SK-N-SH (cell line): ENCODE measurements around the gene TUFT1. TPM values are rescaled to one million over a fixed set of nuclear protein-coding genes. Genes with fewer than 3 reads are reported as not detected.

Experiments
- CTCF ChIA-PET: fragments of 300-600, 350-600 bp; formaldehyde crosslinking; extraction: SDS; loops from one replicate; lab custom pipeline; 2021; lab: Yijun Ruan, JAX
- POLR2A ChIA-PET: fragments of 350-600 bp; sonication (Branson Sonifier 250); formaldehyde crosslinking; extraction: SDS; loops from one replicate; lab custom pipeline; 2020; ENCODE audit warnings: antibody characterized with exemption, inconsistent platforms; lab: Yijun Ruan, JAX
- DNase-seq: peaks from one replicate; pipeline ENCODE4 v3.0.0; 2012
- H2AFZ ChIP-seq: fragments of 200-600 bp; sonication (generic); 2 replicates; pipeline ENCODE4 v1.8.1; 2016; ENCODE audit warnings: antibody characterized with exemption, mild to moderate bottlenecking, low read depth
- H3F3A ChIP-seq: fragments of 200-600 bp; sonication (generic); replicated peaks from 2 replicates; pipeline ENCODE3; 2016; ENCODE audit warnings: antibody characterized with exemption, mild to moderate bottlenecking; ENCODE audit not compliant: insufficient read depth
- H3K27ac ChIP-seq, 2 experiments: fragments of 200-500 bp in 1 of 2; fragments of 200-600 bp in 1 of 2; sonication (Bioruptor generic) in 1 of 2; sonication (generic), shearing (Covaris generic) in 1 of 2; 2 replicates each; pipeline versions ENCODE4 v1.5.1 to v1.6.1; 2014 to 2016; ENCODE audit warnings: low read depth in 2 of 2, inconsistent platforms in 1 of 2, low read length in 1 of 2, mild to moderate bottlenecking in 1 of 2, mixed read lengths in 1 of 2
- H3K27me3 ChIP-seq: fragments of 200-600 bp; sonication (generic), shearing (Covaris generic); 2 replicates; pipeline ENCODE4 v1.6.1; 2016; ENCODE audit warnings: mixed run types; ENCODE audit not compliant: insufficient read depth
- H3K36me3 ChIP-seq, 2 experiments: fragments of 200-500 bp in 1 of 2; fragments of 200-600 bp in 1 of 2; sonication (Bioruptor generic) in 1 of 2; sonication (generic) in 1 of 2; replicated peaks in 1 of 2; 2 replicates each; pipeline versions ENCODE3 to v1.5.1; 2014 to 2016; ENCODE audit warnings: low read length in 1 of 2, mild to moderate bottlenecking in 1 of 2; ENCODE audit not compliant: insufficient read depth in 2 of 2, control insufficient read depth in 1 of 2
- H3K4me1 ChIP-seq, 2 experiments: fragments of 200-500 bp in 1 of 2; fragments of 200-600 bp in 1 of 2; sonication (Bioruptor generic) in 1 of 2; sonication (generic), shearing (Covaris generic) in 1 of 2; 2 replicates each; pipeline versions ENCODE4 v1.5.1 to v1.6.1; 2014 to 2016; ENCODE audit warnings: low read depth in 1 of 2, low read length in 1 of 2, mixed run types in 1 of 2; ENCODE audit not compliant: insufficient read depth in 2 of 2, control insufficient read depth in 1 of 2
- H3K4me2 ChIP-seq: fragments of 200-600 bp; sonication (generic), shearing (Covaris generic); 2 replicates; pipeline ENCODE4 v1.6.1; 2017; ENCODE audit warnings: mixed run types
- H3K4me3 ChIP-seq, 2 experiments: fragments of 200-500 bp in 1 of 2; fragments of 200-600 bp in 1 of 2; sonication (Bioruptor generic) in 1 of 2; sonication (generic), shearing (Covaris generic) in 1 of 2; 2 replicates each; pipeline versions ENCODE4 v1.5.1 to v1.8.1; 2014 to 2016; ENCODE audit warnings: low read depth in 2 of 2, inconsistent platforms in 1 of 2, low read length in 1 of 2, mild to moderate bottlenecking in 1 of 2, mixed read lengths in 1 of 2, moderate library complexity in 1 of 2
- H3K79me2 ChIP-seq: fragments of 200-600 bp; sonication (generic); 2 replicates; pipeline ENCODE4 v1.8.1; 2017; ENCODE audit warnings: mild to moderate bottlenecking; ENCODE audit not compliant: insufficient read depth
- H3K9ac ChIP-seq: fragments of 200-600 bp; sonication (generic); 2 replicates; pipeline ENCODE4 v1.6.1; 2017; ENCODE audit warnings: mixed run types
- H3K9me2 ChIP-seq: fragments of 200-600 bp; sonication (generic); 2 replicates; pipeline ENCODE4 v1.6.1; 2017; ENCODE audit warnings: mixed run types
- H3K9me3 ChIP-seq: fragments of 200-600 bp; sonication (generic); 2 replicates; pipeline ENCODE4 v1.6.1; 2017; ENCODE audit warnings: mixed run types, mild to moderate bottlenecking, moderate library complexity
- H4K20me1 ChIP-seq: fragments of 200-600 bp; sonication (generic); 2 replicates; pipeline ENCODE4 v1.6.1; 2017; ENCODE audit warnings: mild to moderate bottlenecking, mixed run types; ENCODE audit not compliant: insufficient read depth
- ELF1 ChIP-seq: IDR thresholded peaks from 2 replicates; pipeline ENCODE4 v1.4.0; 2012
- EZH2phosphoT487 ChIP-seq: fragments of 200-600 bp; sonication (generic); IDR thresholded peaks from 2 replicates; pipeline ENCODE4 v1.6.1; 2017; ENCODE audit warnings: low read depth, mixed run types, mild to moderate bottlenecking, antibody characterized with exemption, moderate library complexity, borderline replicate concordance
- FOSL2 ChIP-seq: IDR thresholded peaks from 2 replicates; pipeline ENCODE4 v1.4.0; 2012; ENCODE audit warnings: low read depth, mild to moderate bottlenecking, moderate library complexity, borderline replicate concordance
- GABPA ChIP-seq: IDR thresholded peaks from 2 replicates; pipeline ENCODE4 v1.4.0; 2012; ENCODE audit warnings: low read depth, mild to moderate bottlenecking
- GATA2 ChIP-seq: sonication (generic); formaldehyde crosslinking; IDR thresholded peaks from 2 replicates; pipeline ENCODE4 v1.5.0; 2020; ENCODE audit warnings: mild to moderate bottlenecking, missing genetic modification reagents
- RCOR1 ChIP-seq: fragments of 150-350 bp; IDR thresholded peaks from 2 replicates; pipeline ENCODE4 v1.6.1; 2017; ENCODE audit warnings: antibody characterized with exemption, low read length
- SMC3 ChIP-seq: IDR thresholded peaks from 2 replicates; pipeline ENCODE4 v1.6.1; 2012; ENCODE audit warnings: low read depth, low read length, improper control_type of control experiment
- TCF12 ChIP-seq: IDR thresholded peaks from 2 replicates; pipeline ENCODE4 v1.4.0; 2012
- TEAD4 ChIP-seq: IDR thresholded peaks from 2 replicates; pipeline ENCODE4 v1.4.0; 2012; ENCODE audit warnings: mild to moderate bottlenecking, borderline replicate concordance; ENCODE audit not compliant: insufficient read depth
- YY1 ChIP-seq: IDR thresholded peaks from 2 replicates; pipeline ENCODE4 v1.4.0; 2012; ENCODE audit warnings: low read depth, mild to moderate bottlenecking
- WGBS: methylation state at CpG from one replicate; pipeline ENCODE4 v1.1.6; 2017; ENCODE audit warnings: low lambda C conversion rate; 5-methylcytosine and 5-hydroxymethylcytosine counted together
- polyA plus RNA-seq, 3 experiments: library from polyadenylated mRNA; depleted of rRNA; stranded (reverse); fragments of >200 nt; gene quantifications; 2 replicates each; pipeline ENCODE4 v1.2.3, GENCODE V29; 2012
- TF ChIP-seq, protein P1 (sequence below): IDR thresholded peaks from 2 replicates; pipeline ENCODE4 v1.4.0; 2012; ENCODE audit warnings: low read depth, borderline replicate concordance
- TF ChIP-seq, protein P2 (sequence below): IDR thresholded peaks from 2 replicates; pipeline ENCODE4; 2012
- TF ChIP-seq, protein P3 (sequence below): IDR thresholded peaks from 2 replicates; pipeline ENCODE4 v1.6.1; 2012; ENCODE audit warnings: mild to moderate bottlenecking, low read depth, low read length, moderate library complexity
- TF ChIP-seq, protein P4 (sequence below): fragments of 150-350 bp; IDR thresholded peaks from 2 replicates; pipeline ENCODE4 v1.6.1; 2017; ENCODE audit warnings: antibody characterized with exemption, low read length, low read depth, borderline replicate concordance

The TUFT1 gene
- polyA plus RNA-seq, 1 of the 3 experiments (the other 2 are of a cell fraction), result 20.6 TPM

DNA sequence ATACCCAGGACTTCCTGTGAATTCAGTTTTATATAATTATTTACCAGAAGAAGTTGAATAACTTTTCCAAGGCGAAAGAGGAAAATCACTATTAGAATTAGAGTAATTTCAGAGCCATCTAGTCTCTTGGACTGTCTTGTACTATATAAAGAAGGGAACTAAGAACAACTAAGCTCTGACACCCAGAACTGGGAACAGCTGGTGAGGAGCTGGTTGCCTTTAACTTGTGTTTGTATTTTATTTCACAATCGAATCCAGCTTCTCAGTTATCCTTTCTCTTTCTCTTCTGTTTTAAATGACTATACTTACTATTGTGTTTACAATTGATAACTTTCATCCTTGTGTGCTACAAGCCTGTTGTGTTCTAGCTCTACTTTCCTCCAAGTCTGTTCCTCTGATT lies 80.2 kb downstream of the TUFT1 start:
- 70% methylated on average over 2 of the region's 2 CpGs for WGBS
- H3K27ac ChIP-seq, result peak overlapping the region; percentile 0 to 22; a peak in 1 of 4 replicates
- H3K4me1 ChIP-seq, result peaks cover 13 to 23% of the 10 kb centered on the region in 2 experiments
- peaks cover 36% of the 10 kb centered on the region for H4K20me1 ChIP-seq
- H3K9me3 ChIP-seq, result no peaks in the 10 kb centered on the region
- H3K27me3 ChIP-seq, result no peaks in the 10 kb centered on the region
- CTCF ChIA-PET, result interaction anchor here (0.7 to 1.7 kb wide), 6 partner anchors 18 to 280 kb away, joined by 3 to 5 read pairs (median 3); no protein-coding TSS in a partner anchor
- H3K9me2 ChIP-seq, result no peaks in the 10 kb centered on the region
- H3K36me3 ChIP-seq, result peaks cover 5 to 10% of the 10 kb centered on the region in 2 experiments
- POLR2A ChIA-PET, result interaction anchor here (0.8 kb wide), 1 partner anchor 339 kb away, joined by 4 read pairs; no protein-coding TSS in a partner anchor
- H3F3A ChIP-seq, result peaks cover 16% of the 10 kb centered on the region
- DNase-seq, result no peak
- no peak overlapping the region for H3K4me2 ChIP-seq
- no peak overlapping the region for H3K9ac ChIP-seq
- H2AFZ ChIP-seq, result no peak overlapping the region
- H3K79me2 ChIP-seq, result peaks cover 97% of the 10 kb centered on the region
- TF ChIP-seq TCF12 (no peak), FOSL2 (no peak), TEAD4 (no peak), ELF1 (no peak), RCOR1 (no peak), EZH2phosphoT487 (no peak), SMC3 (no peak), GABPA (no peak), YY1 (no peak), GATA2 (CRISPR knock-in tag) (no peak)
- TF ChIP-seq, protein P1, sequence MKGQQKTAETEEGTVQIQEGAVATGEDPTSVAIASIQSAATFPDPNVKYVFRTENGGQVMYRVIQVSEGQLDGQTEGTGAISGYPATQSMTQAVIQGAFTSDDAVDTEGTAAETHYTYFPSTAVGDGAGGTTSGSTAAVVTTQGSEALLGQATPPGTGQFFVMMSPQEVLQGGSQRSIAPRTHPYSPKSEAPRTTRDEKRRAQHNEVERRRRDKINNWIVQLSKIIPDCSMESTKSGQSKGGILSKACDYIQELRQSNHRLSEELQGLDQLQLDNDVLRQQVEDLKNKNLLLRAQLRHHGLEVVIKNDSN, result no peak
- TF ChIP-seq, protein P2, sequence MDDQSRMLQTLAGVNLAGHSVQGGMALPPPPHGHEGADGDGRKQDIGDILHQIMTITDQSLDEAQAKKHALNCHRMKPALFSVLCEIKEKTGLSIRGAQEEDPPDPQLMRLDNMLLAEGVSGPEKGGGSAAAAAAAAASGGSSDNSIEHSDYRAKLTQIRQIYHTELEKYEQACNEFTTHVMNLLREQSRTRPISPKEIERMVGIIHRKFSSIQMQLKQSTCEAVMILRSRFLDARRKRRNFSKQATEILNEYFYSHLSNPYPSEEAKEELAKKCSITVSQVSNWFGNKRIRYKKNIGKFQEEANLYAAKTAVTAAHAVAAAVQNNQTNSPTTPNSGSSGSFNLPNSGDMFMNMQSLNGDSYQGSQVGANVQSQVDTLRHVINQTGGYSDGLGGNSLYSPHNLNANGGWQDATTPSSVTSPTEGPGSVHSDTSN, result no peak
- TF ChIP-seq, protein P3, sequence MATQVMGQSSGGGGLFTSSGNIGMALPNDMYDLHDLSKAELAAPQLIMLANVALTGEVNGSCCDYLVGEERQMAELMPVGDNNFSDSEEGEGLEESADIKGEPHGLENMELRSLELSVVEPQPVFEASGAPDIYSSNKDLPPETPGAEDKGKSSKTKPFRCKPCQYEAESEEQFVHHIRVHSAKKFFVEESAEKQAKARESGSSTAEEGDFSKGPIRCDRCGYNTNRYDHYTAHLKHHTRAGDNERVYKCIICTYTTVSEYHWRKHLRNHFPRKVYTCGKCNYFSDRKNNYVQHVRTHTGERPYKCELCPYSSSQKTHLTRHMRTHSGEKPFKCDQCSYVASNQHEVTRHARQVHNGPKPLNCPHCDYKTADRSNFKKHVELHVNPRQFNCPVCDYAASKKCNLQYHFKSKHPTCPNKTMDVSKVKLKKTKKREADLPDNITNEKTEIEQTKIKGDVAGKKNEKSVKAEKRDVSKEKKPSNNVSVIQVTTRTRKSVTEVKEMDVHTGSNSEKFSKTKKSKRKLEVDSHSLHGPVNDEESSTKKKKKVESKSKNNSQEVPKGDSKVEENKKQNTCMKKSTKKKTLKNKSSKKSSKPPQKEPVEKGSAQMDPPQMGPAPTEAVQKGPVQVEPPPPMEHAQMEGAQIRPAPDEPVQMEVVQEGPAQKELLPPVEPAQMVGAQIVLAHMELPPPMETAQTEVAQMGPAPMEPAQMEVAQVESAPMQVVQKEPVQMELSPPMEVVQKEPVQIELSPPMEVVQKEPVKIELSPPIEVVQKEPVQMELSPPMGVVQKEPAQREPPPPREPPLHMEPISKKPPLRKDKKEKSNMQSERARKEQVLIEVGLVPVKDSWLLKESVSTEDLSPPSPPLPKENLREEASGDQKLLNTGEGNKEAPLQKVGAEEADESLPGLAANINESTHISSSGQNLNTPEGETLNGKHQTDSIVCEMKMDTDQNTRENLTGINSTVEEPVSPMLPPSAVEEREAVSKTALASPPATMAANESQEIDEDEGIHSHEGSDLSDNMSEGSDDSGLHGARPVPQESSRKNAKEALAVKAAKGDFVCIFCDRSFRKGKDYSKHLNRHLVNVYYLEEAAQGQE, result no peak
- TF ChIP-seq, protein P4, sequence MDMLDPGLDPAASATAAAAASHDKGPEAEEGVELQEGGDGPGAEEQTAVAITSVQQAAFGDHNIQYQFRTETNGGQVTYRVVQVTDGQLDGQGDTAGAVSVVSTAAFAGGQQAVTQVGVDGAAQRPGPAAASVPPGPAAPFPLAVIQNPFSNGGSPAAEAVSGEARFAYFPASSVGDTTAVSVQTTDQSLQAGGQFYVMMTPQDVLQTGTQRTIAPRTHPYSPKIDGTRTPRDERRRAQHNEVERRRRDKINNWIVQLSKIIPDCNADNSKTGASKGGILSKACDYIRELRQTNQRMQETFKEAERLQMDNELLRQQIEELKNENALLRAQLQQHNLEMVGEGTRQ, result no peak
- TF ChIP-seq, all 33 proteins: peak for 0
- no peak overlapping the region for H3K4me3 ChIP-seq
